Neural cell (in vitro differentiated cells): ENCODE measurements around the gene TBL1X.

ENCODE experiments used
- EP300 ChIP-seq: fragments of 450-650 bp; conservative IDR thresholded peaks from 2 replicates; pipeline ENCODE4 v1.6.1; 2014; ENCODE audit warnings: antibody characterized with exemption, mild to moderate bottlenecking, moderate library complexity; ENCODE audit not compliant: poor library complexity, severe bottlenecking
- EZH2 ChIP-seq: fragments of 200-600, 300-800 bp; shearing (Covaris generic), sonication (generic); IDR thresholded peaks from 2 replicates; pipeline ENCODE4 v1.6.1; 2014; ENCODE audit warnings: antibody characterized with exemption, low read length, borderline replicate concordance, mild to moderate bottlenecking; ENCODE audit not compliant: insufficient read depth, poor library complexity, severe bottlenecking
- POLR2AphosphoS5 ChIP-seq: IDR thresholded peaks from 2 replicates; pipeline ENCODE4 v1.6.1; 2012
- RAD21 ChIP-seq: fragments of 450-650 bp; conservative IDR thresholded peaks from 2 replicates; pipeline ENCODE4 v1.6.1; 2014; ENCODE audit warnings: antibody characterized with exemption, mild to moderate bottlenecking, moderate library complexity
- REST ChIP-seq: IDR thresholded peaks from 2 replicates; pipeline ENCODE4 v1.6.1; 2012; ENCODE audit warnings: borderline replicate concordance
- TF ChIP-seq, protein P1 (sequence below): fragments of 450-650 bp; IDR thresholded peaks from 2 replicates; pipeline ENCODE4 v1.5.1; 2014; ENCODE audit warnings: antibody characterized with exemption, mild to moderate bottlenecking, moderate library complexity; ENCODE audit not compliant: poor library complexity, severe bottlenecking

DNA sequence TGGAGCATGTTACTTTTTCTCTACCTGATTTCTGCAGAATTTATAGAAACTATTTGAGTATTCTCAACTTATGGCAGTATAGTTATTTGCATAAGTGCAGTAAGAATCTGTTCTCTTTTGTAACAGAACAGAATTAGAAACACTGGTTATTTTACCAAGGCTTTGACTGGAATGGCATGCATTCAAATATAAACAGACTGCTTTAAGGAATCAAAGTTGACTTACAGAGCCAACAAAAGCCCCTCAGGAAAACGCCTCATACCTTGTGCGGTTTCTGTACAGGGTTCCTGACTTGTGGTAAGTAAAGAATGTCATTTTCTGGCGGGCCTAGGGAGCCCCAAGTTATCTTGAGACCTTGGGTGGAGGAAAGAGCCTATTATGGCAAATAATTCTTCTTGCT lies 203.7 kb downstream of the TBL1X start:
- TF ChIP-seq REST (no peak), EZH2 (no peak), POLR2AphosphoS5 (no peak), EP300 (no peak), RAD21 (no peak)
- TF ChIP-seq, protein P1, sequence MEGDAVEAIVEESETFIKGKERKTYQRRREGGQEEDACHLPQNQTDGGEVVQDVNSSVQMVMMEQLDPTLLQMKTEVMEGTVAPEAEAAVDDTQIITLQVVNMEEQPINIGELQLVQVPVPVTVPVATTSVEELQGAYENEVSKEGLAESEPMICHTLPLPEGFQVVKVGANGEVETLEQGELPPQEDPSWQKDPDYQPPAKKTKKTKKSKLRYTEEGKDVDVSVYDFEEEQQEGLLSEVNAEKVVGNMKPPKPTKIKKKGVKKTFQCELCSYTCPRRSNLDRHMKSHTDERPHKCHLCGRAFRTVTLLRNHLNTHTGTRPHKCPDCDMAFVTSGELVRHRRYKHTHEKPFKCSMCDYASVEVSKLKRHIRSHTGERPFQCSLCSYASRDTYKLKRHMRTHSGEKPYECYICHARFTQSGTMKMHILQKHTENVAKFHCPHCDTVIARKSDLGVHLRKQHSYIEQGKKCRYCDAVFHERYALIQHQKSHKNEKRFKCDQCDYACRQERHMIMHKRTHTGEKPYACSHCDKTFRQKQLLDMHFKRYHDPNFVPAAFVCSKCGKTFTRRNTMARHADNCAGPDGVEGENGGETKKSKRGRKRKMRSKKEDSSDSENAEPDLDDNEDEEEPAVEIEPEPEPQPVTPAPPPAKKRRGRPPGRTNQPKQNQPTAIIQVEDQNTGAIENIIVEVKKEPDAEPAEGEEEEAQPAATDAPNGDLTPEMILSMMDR: no peak
